Fibroblast of pulmonary artery (primary cell): ENCODE measurements around the gene FCSK.

ENCODE experiments used
- DNase-seq: peaks from one replicate; pipeline ENCODE4 v3.0.0-alpha.2; 2010; ENCODE audit warnings: low read depth
- H3K4me3 ChIP-seq: replicated peaks from 2 replicates; pipeline ENCODE4 v1.5.1; 2011; ENCODE audit warnings: low read depth, mild to moderate bottlenecking, control low read depth, low read length, moderate library complexity
- TF ChIP-seq, protein P1 (sequence below): IDR thresholded peaks from 2 replicates; pipeline ENCODE4 v1.5.1; 2011; ENCODE audit warnings: mild to moderate bottlenecking, control low read depth, low read length, inconsistent platforms; ENCODE audit errors: missing control alignments

Gene FCSK

GRCh38 chr16:70470927-70471341, 16.5 kb downstream of the FCSK start:
- peak; percentile 31 for DNase-seq
- TF ChIP-seq, protein P1, sequence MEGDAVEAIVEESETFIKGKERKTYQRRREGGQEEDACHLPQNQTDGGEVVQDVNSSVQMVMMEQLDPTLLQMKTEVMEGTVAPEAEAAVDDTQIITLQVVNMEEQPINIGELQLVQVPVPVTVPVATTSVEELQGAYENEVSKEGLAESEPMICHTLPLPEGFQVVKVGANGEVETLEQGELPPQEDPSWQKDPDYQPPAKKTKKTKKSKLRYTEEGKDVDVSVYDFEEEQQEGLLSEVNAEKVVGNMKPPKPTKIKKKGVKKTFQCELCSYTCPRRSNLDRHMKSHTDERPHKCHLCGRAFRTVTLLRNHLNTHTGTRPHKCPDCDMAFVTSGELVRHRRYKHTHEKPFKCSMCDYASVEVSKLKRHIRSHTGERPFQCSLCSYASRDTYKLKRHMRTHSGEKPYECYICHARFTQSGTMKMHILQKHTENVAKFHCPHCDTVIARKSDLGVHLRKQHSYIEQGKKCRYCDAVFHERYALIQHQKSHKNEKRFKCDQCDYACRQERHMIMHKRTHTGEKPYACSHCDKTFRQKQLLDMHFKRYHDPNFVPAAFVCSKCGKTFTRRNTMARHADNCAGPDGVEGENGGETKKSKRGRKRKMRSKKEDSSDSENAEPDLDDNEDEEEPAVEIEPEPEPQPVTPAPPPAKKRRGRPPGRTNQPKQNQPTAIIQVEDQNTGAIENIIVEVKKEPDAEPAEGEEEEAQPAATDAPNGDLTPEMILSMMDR = peak; percentile 39
- no peak overlapping the region for H3K4me3 ChIP-seq

DNA sequence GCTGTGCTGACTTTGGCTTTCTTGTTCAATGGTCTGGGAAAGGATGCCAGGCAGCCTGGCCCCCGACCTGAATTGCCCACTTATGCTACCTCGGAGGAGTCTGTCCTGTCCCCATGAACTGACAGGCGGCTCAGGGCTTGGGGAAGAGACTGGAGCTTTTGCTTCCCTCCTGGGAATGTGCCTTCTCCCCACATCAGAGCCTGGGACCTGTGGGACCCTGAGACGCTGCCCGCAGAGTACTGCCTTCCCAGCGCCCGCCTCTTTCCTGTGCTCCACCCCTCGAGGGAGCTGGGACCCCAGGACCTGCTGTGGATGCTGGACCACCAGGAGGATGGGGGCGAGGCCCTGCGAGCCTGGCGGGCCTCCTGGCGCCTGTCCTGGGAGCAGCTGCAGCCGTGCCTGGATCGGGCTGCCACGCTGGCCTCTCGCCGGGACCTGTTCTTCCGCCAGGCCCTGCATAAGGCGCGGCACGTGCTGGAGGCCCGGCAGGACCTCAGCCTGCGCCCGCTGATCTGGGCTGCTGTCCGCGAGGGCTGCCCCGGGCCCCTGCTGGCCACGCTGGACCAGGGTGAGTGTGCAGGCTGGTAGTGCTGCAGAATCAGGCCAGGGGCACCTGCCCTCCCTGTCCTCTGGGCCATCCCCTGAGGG, 18.5 kb downstream of the FCSK start:
- TF ChIP-seq, protein P1 = no peak
- no peak for DNase-seq
- no peak overlapping the region for H3K4me3 ChIP-seq

GRCh38 chr16:70473446-70474319, 19.3 kb downstream of the FCSK start:
- no peak for DNase-seq
- TF ChIP-seq, protein P1 = no peak
- no peak overlapping the region for H3K4me3 ChIP-seq

DNA sequence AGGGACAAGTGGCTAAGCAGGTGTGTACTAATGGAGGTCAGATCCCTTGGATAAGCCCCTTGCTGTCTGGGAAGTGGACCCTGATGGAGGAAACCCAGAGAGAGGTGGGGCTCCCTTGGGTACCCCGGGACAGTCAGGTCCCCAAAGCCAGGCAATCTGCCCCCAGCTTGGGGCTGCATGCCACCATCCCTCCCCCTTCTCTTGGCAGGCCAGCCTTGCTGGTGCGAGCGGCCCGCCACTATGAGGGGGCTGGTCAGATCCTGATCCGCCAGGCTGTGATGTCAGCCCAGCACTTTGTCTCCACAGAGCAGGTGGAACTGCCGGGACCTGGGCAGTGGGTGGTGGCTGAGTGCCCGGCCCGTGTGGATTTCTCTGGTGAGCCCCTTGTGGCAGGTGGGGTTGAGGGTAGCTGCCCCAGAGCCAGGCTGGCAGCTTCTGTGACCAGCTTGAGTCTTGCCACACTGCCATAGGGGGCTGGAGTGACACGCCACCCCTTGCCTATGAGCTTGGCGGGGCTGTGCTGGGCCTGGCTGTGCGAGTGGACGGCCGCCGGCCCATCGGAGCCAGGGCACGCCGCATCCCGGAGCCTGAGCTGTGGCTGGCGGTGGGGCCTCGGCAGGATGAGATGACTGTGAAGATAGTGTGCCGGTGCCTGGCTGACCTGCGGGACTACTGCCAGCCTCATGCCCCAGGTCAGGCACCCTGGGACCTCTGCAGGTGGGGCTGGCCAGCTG, 20.1 kb downstream of the FCSK start:
- TF ChIP-seq, protein P1 = no peak
- no peak overlapping the region for H3K4me3 ChIP-seq
- DNase-seq = no peak

DNA sequence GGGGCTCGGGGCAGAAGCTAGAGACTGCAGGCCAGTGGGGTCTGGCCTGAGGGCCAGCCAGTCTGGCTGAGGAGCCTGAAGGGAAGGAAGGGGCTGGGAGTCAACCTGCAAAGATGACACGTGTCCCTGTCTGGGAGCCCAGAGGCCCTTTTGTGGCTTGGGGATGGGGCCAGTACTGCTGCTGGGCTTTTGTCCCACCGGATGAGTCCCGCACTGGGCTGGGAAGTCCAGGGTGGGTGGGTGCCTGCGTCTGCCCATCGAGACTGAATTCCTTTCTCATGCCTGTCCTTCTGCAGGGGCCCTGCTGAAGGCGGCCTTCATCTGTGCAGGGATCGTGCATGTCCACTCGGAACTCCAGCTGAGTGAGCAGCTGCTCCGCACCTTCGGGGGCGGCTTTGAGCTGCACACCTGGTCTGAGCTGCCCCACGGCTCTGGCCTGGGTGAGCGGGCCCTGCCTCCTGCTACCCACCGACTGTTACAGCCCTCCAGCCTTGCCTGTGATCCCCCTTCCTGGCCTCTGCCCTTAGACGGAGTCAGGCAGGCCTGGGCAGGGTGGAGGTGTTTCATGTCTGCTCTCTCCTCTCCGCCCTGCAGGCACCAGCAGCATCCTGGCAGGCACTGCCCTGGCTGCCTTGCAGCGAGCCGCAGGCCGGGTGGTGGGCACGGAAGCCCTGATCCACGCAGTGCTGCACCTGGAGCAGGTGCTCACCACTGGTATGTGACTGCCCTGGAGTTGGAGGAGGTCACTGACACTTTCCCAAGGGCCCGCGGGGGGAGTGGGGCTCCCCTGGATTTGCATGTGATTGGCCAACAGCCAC, 20.9 kb downstream of the FCSK start:
- TF ChIP-seq, protein P1 = no peak
- no peak for DNase-seq
- H3K4me3 ChIP-seq = no peak overlapping the region

GRCh38 chr16:70476272-70477020, 22.1 kb downstream of the FCSK start:
- peak; percentile 65 for DNase-seq
- TF ChIP-seq, protein P1 = no peak
- no peak overlapping the region for H3K4me3 ChIP-seq
